Measurements from ENCODE around the gene FOXC2.

Gene FOXC2

DNA sequence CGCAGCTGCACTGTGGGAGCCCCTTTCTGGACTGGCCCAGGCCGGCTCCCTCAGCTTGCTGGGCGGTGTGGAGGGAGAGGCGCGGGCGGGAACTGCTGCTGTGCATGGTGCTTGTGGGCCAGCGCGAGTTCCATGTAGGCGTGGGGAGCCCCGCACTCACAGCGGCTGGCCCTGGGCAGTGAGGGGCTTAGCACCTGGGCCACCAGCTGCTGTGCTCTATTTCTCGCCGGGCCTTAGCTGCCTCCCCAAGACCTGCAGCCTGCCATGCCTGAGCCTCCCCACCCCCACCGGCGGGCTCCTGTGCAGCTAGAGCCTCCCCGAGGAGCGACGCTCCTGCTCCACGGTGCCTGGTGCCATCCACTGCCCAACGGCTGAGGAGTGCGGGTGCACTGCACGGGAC, 13.3 kb upstream of the FOXC2 start:
- Histone ChIP-seq H3K4me2 (ENCODE audit: insufficient read depth, low read length) (peak overlapping the region; percentile 84; the same call in 1 of the 2 replicates), H3K36me3 (ENCODE audit: insufficient read depth, low read length) (peaks cover 23% of the 10 kb centered on the region)
- no peak for ATAC-seq (ENCODE audit: insufficient read depth, low read depth)

DNA sequence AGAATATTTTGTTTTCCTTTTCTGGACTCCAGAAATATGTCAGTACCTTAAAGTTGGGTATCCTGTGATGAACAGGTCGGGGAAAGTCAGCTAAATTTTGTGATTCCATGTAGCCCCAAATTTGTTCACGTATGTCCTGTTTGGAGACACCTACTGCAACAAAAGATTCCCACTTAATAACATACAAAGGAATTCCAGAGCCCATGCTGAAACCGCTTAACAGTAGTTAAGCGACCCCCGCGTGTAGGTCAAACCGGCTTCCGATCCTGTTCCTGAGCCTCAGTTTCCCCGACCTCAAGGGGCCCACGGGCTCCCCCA, 12.1 kb upstream of the FOXC2 start:
- H3K79me2 ChIP-seq (ENCODE audit: insufficient read depth, low read length): peaks cover 11% of the 10 kb centered on the region
- peaks cover 21% of the 10 kb centered on the region for H3K36me3 ChIP-seq (ENCODE audit: insufficient read depth, low read length)
- H3K4me3 ChIP-seq (ENCODE audit: low read depth in 1 of 2, low read length in 2 of 2): peak overlapping the region; percentile 48 to 84
- peaks cover 29% of the 10 kb centered on the region for H3K4me1 ChIP-seq (ENCODE audit: insufficient read depth, low read length)
- H3K4me2 ChIP-seq (ENCODE audit: insufficient read depth, low read length): peak overlapping the region; percentile 84
- no peaks in the 10 kb centered on the region for H3K9me3 ChIP-seq (ENCODE audit: insufficient read depth, low read length, severe bottlenecking)
- H4K20me1 ChIP-seq (ENCODE audit: insufficient read depth, low read length): no peaks in the 10 kb centered on the region
- TF ChIP-seq EZH2 (IDR thresholded peaks at IDR 0.05; ENCODE audit: borderline replicate concordance, low read depth, low read length, severe bottlenecking): no peak
- TF ChIP-seq, protein P1, sequence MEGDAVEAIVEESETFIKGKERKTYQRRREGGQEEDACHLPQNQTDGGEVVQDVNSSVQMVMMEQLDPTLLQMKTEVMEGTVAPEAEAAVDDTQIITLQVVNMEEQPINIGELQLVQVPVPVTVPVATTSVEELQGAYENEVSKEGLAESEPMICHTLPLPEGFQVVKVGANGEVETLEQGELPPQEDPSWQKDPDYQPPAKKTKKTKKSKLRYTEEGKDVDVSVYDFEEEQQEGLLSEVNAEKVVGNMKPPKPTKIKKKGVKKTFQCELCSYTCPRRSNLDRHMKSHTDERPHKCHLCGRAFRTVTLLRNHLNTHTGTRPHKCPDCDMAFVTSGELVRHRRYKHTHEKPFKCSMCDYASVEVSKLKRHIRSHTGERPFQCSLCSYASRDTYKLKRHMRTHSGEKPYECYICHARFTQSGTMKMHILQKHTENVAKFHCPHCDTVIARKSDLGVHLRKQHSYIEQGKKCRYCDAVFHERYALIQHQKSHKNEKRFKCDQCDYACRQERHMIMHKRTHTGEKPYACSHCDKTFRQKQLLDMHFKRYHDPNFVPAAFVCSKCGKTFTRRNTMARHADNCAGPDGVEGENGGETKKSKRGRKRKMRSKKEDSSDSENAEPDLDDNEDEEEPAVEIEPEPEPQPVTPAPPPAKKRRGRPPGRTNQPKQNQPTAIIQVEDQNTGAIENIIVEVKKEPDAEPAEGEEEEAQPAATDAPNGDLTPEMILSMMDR (IDR thresholded peaks at IDR 0.05; ENCODE audit: borderline replicate concordance, extremely low read depth, low read length, poor library complexity, severe bottlenecking): no peak
- ATAC-seq (ENCODE audit: insufficient read depth, low read depth): peak; percentile 8; the same call in 2 of the 3 replicates
- H3K27ac ChIP-seq (ENCODE audit: low read length): peak overlapping the region; percentile 83
- no peaks in the 10 kb centered on the region for H3K27me3 ChIP-seq (ENCODE audit: insufficient read depth, low read length, poor library complexity)
- peak overlapping the region; percentile 89 for H2AFZ ChIP-seq (ENCODE audit: low read depth, low read length)
- DNase-seq: no peak
- peak overlapping the region; percentile 82 for H3K9ac ChIP-seq (ENCODE audit: low read depth, low read length)

More for the DNA sequence above, 13.3 kb upstream of the FOXC2 start:
- Histone ChIP-seq H3K4me1 (ENCODE audit: insufficient read depth, low read length) (peaks cover 29% of the 10 kb centered on the region), H3K9me3 (ENCODE audit: insufficient read depth, low read length, severe bottlenecking) (no peaks in the 10 kb centered on the region), H3K27me3 (ENCODE audit: insufficient read depth, low read length, poor library complexity) (no peaks in the 10 kb centered on the region), H2AFZ (ENCODE audit: low read depth, low read length) (no peak overlapping the region), H3K79me2 (ENCODE audit: insufficient read depth, low read length) (peaks cover 11% of the 10 kb centered on the region), H4K20me1 (ENCODE audit: insufficient read depth, low read length) (no peaks in the 10 kb centered on the region), H3K4me3 (ENCODE audit: low read depth in 1 of 2, low read length in 2 of 2) (0 out of 4 replicates have a peak overlapping the region, but pooled peaks of 1 of the 2 experiments have one; percentile 12), H3K27ac (ENCODE audit: low read length) (no peak overlapping the region), H3K9ac (ENCODE audit: low read depth, low read length) (no peak overlapping the region)
- no peak for DNase-seq
- TF ChIP-seq, protein P1 (IDR thresholded peaks at IDR 0.05; ENCODE audit: borderline replicate concordance, extremely low read depth, low read length, poor library complexity, severe bottlenecking): no peak
- no peak for TF ChIP-seq EZH2 (IDR thresholded peaks at IDR 0.05; ENCODE audit: borderline replicate concordance, low read depth, low read length, severe bottlenecking)

DNA sequence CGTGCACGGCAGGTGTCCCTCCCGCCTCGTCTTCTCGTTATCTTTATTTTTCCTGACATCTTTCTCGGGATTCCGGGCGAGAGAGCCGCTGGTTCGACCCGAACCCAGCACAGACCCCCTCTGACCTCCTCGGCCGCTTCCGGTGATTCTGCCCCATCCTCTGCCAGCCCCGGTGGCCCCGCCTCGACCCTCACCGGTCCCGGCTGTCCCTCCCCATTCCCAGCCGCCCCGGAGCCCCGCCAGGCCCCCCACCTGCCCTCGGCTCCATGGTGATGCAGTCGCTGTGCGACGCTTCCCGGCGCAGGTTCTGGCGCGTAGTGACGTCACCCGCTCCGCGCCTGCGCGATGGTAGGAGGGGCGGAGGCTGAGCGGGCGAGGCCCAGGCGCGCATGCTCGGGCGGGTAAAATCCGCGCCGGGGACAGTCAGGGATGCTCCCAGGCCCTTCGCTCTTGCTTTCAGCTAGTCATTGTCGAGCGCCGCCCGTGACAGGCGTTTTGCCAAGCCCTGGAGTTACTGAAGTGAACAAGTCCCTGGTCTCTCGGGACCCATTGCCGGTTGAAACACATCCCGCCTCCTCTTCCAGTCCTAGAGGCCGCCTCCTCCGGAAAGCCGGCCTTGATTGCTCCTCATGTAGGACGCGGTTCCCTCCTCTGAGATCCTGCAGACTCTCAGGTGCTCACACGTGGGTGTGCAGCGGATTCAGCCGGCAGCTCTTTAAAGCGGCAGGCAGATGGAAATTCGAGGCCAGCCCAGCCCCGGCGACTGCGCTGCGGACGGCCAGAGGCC, 11.5 kb upstream of the FOXC2 start, which contains the start of gene MTHFSD:
MTHFSD (minus strand) TSS at position 319 of the 787 bp plus-strand sequence; CDS start at position 268, 51 bp downstream.
- no peaks in the 10 kb centered on the region for H4K20me1 ChIP-seq (ENCODE audit: insufficient read depth, low read length)
- ATAC-seq (ENCODE audit: insufficient read depth, low read depth) (peak; percentile 94), DNase-seq (peak; percentile 94)
- no peak for TF ChIP-seq EZH2 (IDR thresholded peaks at IDR 0.05; ENCODE audit: borderline replicate concordance, low read depth, low read length, severe bottlenecking)
- TF ChIP-seq, protein P1 (IDR thresholded peaks at IDR 0.05; ENCODE audit: borderline replicate concordance, extremely low read depth, low read length, poor library complexity, severe bottlenecking): no peak
- H3K27ac ChIP-seq (ENCODE audit: low read length): peak within 1 kb of the TSS; percentile 83
- peak within 1 kb of the TSS; percentile 82 for H3K9ac ChIP-seq (ENCODE audit: low read depth, low read length)
- H3K36me3 ChIP-seq (ENCODE audit: insufficient read depth, low read length): peaks cover 16% of the 10 kb centered on the region
- H3K79me2 ChIP-seq (ENCODE audit: insufficient read depth, low read length): peaks cover 11% of the 10 kb centered on the region
- H3K4me1 ChIP-seq (ENCODE audit: insufficient read depth, low read length): peaks cover 29% of the 10 kb centered on the region
- H3K4me2 ChIP-seq (ENCODE audit: insufficient read depth, low read length): peak within 1 kb of the TSS; percentile 84
- peak within 1 kb of the TSS; percentile 48 to 84 for H3K4me3 ChIP-seq (ENCODE audit: low read depth in 1 of 2, low read length in 2 of 2)
- peak within 1 kb of the TSS; percentile 89 for H2AFZ ChIP-seq (ENCODE audit: low read depth, low read length)
- no peaks in the 10 kb centered on the region for H3K9me3 ChIP-seq (ENCODE audit: insufficient read depth, low read length, severe bottlenecking)
- no peaks in the 10 kb centered on the region for H3K27me3 ChIP-seq (ENCODE audit: insufficient read depth, low read length, poor library complexity)
